Stomach (tissue), 4 donors: ENCODE results near the gene SEPTIN11.

ENCODE experiments used
- CTCF ChIP-seq, 7 experiments: fragments of 450-650 bp in 4 of 7; fragments of 200-600 bp in 3 of 7; sonication (generic) in 3 of 7; IDR thresholded peaks; one replicate each; pipeline ENCODE4 v1.5.1; 2016 to 2019; ENCODE audit warnings: antibody characterized with exemption in 7 of 7, control low read depth in 2 of 7, mild to moderate bottlenecking in 1 of 7
- EP300 ChIP-seq: sonication (generic); formaldehyde crosslinking; IDR thresholded peaks from one replicate; pipeline ENCODE4 v1.6.1; 2017; ENCODE audit warnings: antibody characterized with exemption
- POLR2A ChIP-seq, 4 donors: fragments of 450-650 bp; IDR thresholded peaks; one replicate each; pipeline ENCODE4 v1.6.1; 2016; ENCODE audit warnings: antibody characterized with exemption in 4 of 4, control low read depth in 2 of 4, mild to moderate bottlenecking in 1 of 4, moderate library complexity in 1 of 4
- POLR2AphosphoS5 ChIP-seq, 3 donors: sonication (generic); formaldehyde crosslinking; IDR thresholded peaks; one replicate each; pipeline ENCODE4 v1.6.1; 2016; ENCODE audit warnings: antibody characterized with exemption in 3 of 3

DNA sequence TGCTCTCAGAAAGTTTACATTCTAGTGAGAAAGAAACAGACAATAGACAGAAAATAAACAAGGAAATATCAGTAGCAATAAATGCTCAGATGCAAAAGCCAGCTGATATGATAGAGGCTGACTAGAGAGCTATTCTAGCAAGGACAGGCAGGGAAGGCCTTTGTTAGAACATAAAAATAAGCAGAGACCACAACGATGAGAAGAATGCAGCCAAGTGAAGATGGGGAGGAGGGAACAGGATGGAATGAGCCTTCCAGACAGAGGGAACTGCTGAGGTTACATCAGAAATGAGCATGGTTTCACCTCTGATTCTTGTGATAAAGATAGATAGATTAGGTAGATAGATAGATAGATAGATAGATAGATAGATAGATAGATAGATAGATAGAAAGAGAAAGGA lies 44.0 kb upstream of the SEPTIN11 start:
- TF ChIP-seq CTCF (IDR thresholded peaks at IDR 0.05) (no peak), POLR2A (IDR thresholded peaks at IDR 0.05) (no peak), EP300 (no peak), POLR2AphosphoS5 (IDR thresholded peaks at IDR 0.05) (no peak)
